ENCODE results near the gene IMPG2. TPM values are rescaled to one million over a fixed set of nuclear protein-coding genes. Genes with fewer than 3 reads are reported as not detected.

The IMPG2 gene
- total RNA-seq, 6 donors from 2014 or later = 0.11 to 1.0 (median 0.20) TPM; not detected in 1

DNA sequence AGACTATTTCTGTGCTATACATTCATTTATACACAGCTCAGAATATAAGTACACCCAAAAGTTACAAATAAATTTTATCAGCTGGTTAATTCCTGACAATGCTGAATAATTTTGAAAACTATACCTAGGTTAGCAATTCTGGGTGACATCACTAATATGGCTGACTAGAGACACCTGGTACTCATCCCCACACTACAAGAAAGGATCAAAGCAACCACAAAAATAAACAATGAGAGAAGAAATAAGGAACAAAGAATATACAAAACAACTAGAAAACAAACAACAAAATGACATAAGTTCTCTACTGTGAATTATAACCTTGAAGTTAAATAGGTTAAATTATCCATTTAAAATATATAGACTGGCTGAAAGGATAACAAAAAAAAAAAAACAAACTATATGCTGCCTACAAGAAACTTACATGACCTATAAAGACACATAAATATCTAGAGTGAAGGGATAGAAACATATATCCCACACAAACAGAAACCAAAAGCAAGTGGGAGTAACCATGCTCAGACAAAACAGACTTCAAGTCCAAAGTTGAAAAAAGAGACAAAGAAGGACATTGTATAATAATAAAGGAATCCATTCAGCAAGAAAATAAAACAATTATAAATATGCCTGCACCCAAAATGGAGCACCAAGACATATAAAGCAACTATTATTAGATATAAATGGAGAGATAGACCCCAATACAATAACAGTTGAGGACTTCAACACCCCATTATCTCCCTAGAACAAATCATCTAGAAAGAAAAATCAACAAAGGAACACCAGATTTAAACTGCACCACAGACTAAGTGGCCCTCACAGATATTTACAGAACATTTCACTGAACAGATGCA, 57.8 kb downstream of the IMPG2 start:
- H3K27ac ChIP-seq = no peak overlapping the region
- H3K36me3 ChIP-seq = no peaks in the 10 kb centered on the region
- DNase-seq (no peak), ATAC-seq (ENCODE audit: low FRiP score in 2 of 2) (no peak)
- no peak overlapping the region for H3K4me3 ChIP-seq
- H3K27me3 ChIP-seq = no peaks in the 10 kb centered on the region
- peaks cover 0 to 7% (median 4%) of the 10 kb centered on the region in 4 donors for H3K9me3 ChIP-seq
- no peaks in the 10 kb centered on the region for H3K4me1 ChIP-seq
- TF ChIP-seq POLR2A (IDR thresholded peaks at IDR 0.05) (no peak), POLR2AphosphoS5 (IDR thresholded peaks at IDR 0.05) (no peak), EP300 (IDR thresholded peaks at IDR 0.05) (no peak)
- TF ChIP-seq, protein P1, sequence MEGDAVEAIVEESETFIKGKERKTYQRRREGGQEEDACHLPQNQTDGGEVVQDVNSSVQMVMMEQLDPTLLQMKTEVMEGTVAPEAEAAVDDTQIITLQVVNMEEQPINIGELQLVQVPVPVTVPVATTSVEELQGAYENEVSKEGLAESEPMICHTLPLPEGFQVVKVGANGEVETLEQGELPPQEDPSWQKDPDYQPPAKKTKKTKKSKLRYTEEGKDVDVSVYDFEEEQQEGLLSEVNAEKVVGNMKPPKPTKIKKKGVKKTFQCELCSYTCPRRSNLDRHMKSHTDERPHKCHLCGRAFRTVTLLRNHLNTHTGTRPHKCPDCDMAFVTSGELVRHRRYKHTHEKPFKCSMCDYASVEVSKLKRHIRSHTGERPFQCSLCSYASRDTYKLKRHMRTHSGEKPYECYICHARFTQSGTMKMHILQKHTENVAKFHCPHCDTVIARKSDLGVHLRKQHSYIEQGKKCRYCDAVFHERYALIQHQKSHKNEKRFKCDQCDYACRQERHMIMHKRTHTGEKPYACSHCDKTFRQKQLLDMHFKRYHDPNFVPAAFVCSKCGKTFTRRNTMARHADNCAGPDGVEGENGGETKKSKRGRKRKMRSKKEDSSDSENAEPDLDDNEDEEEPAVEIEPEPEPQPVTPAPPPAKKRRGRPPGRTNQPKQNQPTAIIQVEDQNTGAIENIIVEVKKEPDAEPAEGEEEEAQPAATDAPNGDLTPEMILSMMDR (IDR thresholded peaks at IDR 0.05) = no peak

GRCh38 chr3:101261506-101261905, 58.9 kb downstream of the IMPG2 start:
- DNase-seq (no peak), ATAC-seq (ENCODE audit: low FRiP score in 2 of 2) (peak in 1 of 2 donors; percentile 36)
- no peaks in the 10 kb centered on the region for H3K36me3 ChIP-seq
- H3K9me3 ChIP-seq = peaks cover 0 to 7% (median 4%) of the 10 kb centered on the region in 4 donors
- H3K27me3 ChIP-seq = no peaks in the 10 kb centered on the region
- no peaks in the 10 kb centered on the region for H3K4me1 ChIP-seq
- TF ChIP-seq POLR2AphosphoS5 (IDR thresholded peaks at IDR 0.05) (no peak), POLR2A (IDR thresholded peaks at IDR 0.05) (no peak), EP300 (IDR thresholded peaks at IDR 0.05) (no peak)
- TF ChIP-seq, protein P1 (IDR thresholded peaks at IDR 0.05) = no peak
- no peak overlapping the region for H3K27ac ChIP-seq
- H3K4me3 ChIP-seq = no peak overlapping the region

GRCh38 chr3:101259485-101260341, 60.7 kb downstream of the IMPG2 start:
- Histone ChIP-seq H3K36me3 (no peaks in the 10 kb centered on the region), H3K4me3 (no peak overlapping the region), H3K27me3 (no peaks in the 10 kb centered on the region), H3K9me3 (peaks cover 0 to 3% (median 0%) of the 10 kb centered on the region in 4 donors), H3K4me1 (no peaks in the 10 kb centered on the region), H3K27ac (no peak overlapping the region)
- WGBS, 2 donors = 82% methylated on average over 4 of the region's 4 CpGs
- DNase-seq (no peak), ATAC-seq (ENCODE audit: low FRiP score in 2 of 2) (no peak)
- TF ChIP-seq, protein P1 (IDR thresholded peaks at IDR 0.05) = no peak
- no peak for TF ChIP-seq EP300 (IDR thresholded peaks at IDR 0.05)
- TF ChIP-seq POLR2A (IDR thresholded peaks at IDR 0.05) = no peak

DNA sequence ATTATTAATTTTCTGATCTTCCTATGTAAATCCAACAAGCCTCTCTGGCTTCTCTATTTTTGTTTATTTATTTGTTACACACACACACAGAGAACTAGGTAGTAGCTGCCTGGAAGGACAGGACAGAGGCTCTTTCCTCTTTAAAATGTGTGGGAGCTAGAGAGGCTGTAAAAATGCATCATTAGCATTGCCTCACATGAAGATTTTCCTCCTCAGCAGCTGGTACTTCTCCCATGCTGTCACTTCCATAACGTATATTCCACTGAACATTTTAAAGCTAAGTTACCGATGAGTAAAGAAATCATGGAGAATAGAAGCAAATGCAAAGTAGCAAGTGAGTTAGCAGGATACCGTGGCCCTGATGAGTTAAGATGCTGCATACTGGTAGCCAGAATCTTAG, 63.9 kb downstream of the IMPG2 start:
- Histone ChIP-seq H3K27me3 (no peaks in the 10 kb centered on the region), H3K4me1 (no peaks in the 10 kb centered on the region), H3K4me3 (no peak overlapping the region), H3K9me3 (no peaks in the 10 kb centered on the region), H3K27ac (no peak overlapping the region), H3K36me3 (no peaks in the 10 kb centered on the region)
- 85 to 86% methylated on average over 3 of the region's 3 CpGs for WGBS, 2 donors
- no peak for TF ChIP-seq EP300 (IDR thresholded peaks at IDR 0.05)
- TF ChIP-seq POLR2A (IDR thresholded peaks at IDR 0.05) = no peak
- TF ChIP-seq, protein P1 (IDR thresholded peaks at IDR 0.05) = no peak
- no peak for TF ChIP-seq POLR2AphosphoS5 (IDR thresholded peaks at IDR 0.05)
- DNase-seq (no peak), ATAC-seq (ENCODE audit: low FRiP score in 2 of 2) (no peak)

All from upper lobe of left lung (tissue), 6 donors.